ENCODE data around the gene MAP3K10. TPM values are rescaled to one million over a fixed set of nuclear protein-coding genes. Genes with fewer than 3 reads are reported as not detected.
"Not testable (repeated sequence)": the region's sequence is repeated elsewhere in the genome, so short reads cannot be mapped to it uniquely, and the experiment has no call there.

Gene MAP3K10
- total RNA-seq, 2 experiments from 2014 or later, result 20.8 to 21.7 TPM

- CTCF ChIA-PET, result no interaction called here
Observed at GRCh38 chr19:40216777-40217026, 25.5 kb downstream of the MAP3K10 start.

GRCh38 chr19:40217027-40217810 is 26.0 kb downstream of the MAP3K10 start:
- Histone ChIP-seq H3K9me3 (ENCODE audit: control insufficient read depth in 1 of 2, insufficient read depth in 1 of 2, low read length in 2 of 2) (peaks cover 0 to 12% of the 10 kb centered on the region in 2 experiments), H3K27ac (ENCODE audit: low read depth in 1 of 2, low read length in 2 of 2) (no peak overlapping the region), H3K4me3 (ENCODE audit: low read length) (no peak overlapping the region), H3K36me3 (ENCODE audit: insufficient read depth, low read length) (no peaks in the 10 kb centered on the region), H3K27me3 (ENCODE audit: control insufficient read depth in 1 of 2, insufficient read depth in 2 of 2, low read length in 2 of 2) (peaks cover 33 to 38% of the 10 kb centered on the region in 2 experiments), H3K4me1 (ENCODE audit: insufficient read depth, low read length) (peaks cover 14% of the 10 kb centered on the region)
- POLR2A ChIA-PET, result no interaction called here
- peaks cover 52% of the 10 kb centered on the region for H3K27me3 Mint-ChIP-seq
- intact Hi-C loops (cut with DNase I, micrococcal nuclease), result no loop called here
- no peak overlapping the region for H3K4me3 Mint-ChIP-seq
- TF ChIP-seq CTCF (IDR thresholded peaks at IDR 0.05), result no peak
- ATAC-seq (ENCODE audit: poor library complexity) (no peak), DNase-seq (no peak)
- H3K4me1 Mint-ChIP-seq (ENCODE audit: low read depth), result peaks cover 5% of the 10 kb centered on the region
- H3K9me3 Mint-ChIP-seq, result no peaks in the 10 kb centered on the region
- no peak overlapping the region for H3K27ac Mint-ChIP-seq
- CTCF ChIA-PET, result interaction anchor here (0.5 kb wide), 1 partner anchor 1583 kb away, joined by 3 read pairs; no protein-coding TSS in a partner anchor
- H3K36me3 Mint-ChIP-seq (ENCODE audit: low read depth), result no peaks in the 10 kb centered on the region

More at GRCh38 chr19:40216777-40217026, 25.5 kb downstream of the MAP3K10 start:
- no peaks in the 10 kb centered on the region for H3K9me3 Mint-ChIP-seq
- intact Hi-C loops (cut with DNase I, micrococcal nuclease), result no loop called here
- H3K36me3 Mint-ChIP-seq (ENCODE audit: low read depth), result no peaks in the 10 kb centered on the region
- H3K4me3 ChIP-seq (ENCODE audit: low read length), result no peak overlapping the region
- peaks cover 33 to 38% of the 10 kb centered on the region in 2 experiments for H3K27me3 ChIP-seq (ENCODE audit: control insufficient read depth in 1 of 2, insufficient read depth in 2 of 2, low read length in 2 of 2)
- H3K36me3 ChIP-seq (ENCODE audit: insufficient read depth, low read length), result no peaks in the 10 kb centered on the region
- peaks cover 9% of the 10 kb centered on the region for H3K4me1 ChIP-seq (ENCODE audit: insufficient read depth, low read length)
- ATAC-seq (ENCODE audit: poor library complexity), result no peak
- H3K4me1 Mint-ChIP-seq (ENCODE audit: low read depth), result peaks cover under 1% of the 10 kb centered on the region
- no peak overlapping the region for H3K27ac ChIP-seq (ENCODE audit: low read depth in 1 of 2, low read length in 2 of 2)
- H3K4me3 Mint-ChIP-seq, result no peak overlapping the region
- H3K27me3 Mint-ChIP-seq, result peaks cover 47% of the 10 kb centered on the region
- no peak for DNase-seq
- peaks cover 0 to 9% of the 10 kb centered on the region in 2 experiments for H3K9me3 ChIP-seq (ENCODE audit: control insufficient read depth in 1 of 2, insufficient read depth in 1 of 2, low read length in 2 of 2)
- TF ChIP-seq CTCF (IDR thresholded peaks at IDR 0.05), result no peak
- POLR2A ChIA-PET, result no interaction called here
- no peak overlapping the region for H3K27ac Mint-ChIP-seq

- no peak within 1 kb of the TSS for H3K4me3 Mint-ChIP-seq
- DNase-seq (peak in 12 of 14 experiments; percentile 21 to 76 (median 38)), ATAC-seq (ENCODE audit: poor library complexity) (peak; percentile 59)
- peaks cover 34 to 38% of the 10 kb centered on the region in 2 experiments for H3K27me3 ChIP-seq (ENCODE audit: control insufficient read depth in 1 of 2, insufficient read depth in 2 of 2, low read length in 2 of 2)
- no peak within 1 kb of the TSS for H3K4me3 ChIP-seq (ENCODE audit: low read length)
- no peaks in the 10 kb centered on the region for H3K36me3 Mint-ChIP-seq (ENCODE audit: low read depth)
- H3K27me3 Mint-ChIP-seq, result peaks cover 53% of the 10 kb centered on the region
- peaks cover 24% of the 10 kb centered on the region for H3K4me1 ChIP-seq (ENCODE audit: insufficient read depth, low read length)
- POLR2A ChIA-PET, result interaction anchor here (0.7 kb wide), 1 partner anchor 1231 kb away, joined by 3 read pairs; no protein-coding TSS in a partner anchor
- TF ChIP-seq CTCF (IDR thresholded peaks at IDR 0.05), result no peak
- no peaks in the 10 kb centered on the region for H3K36me3 ChIP-seq (ENCODE audit: insufficient read depth, low read length)
- peaks cover 6% of the 10 kb centered on the region for H3K4me1 Mint-ChIP-seq (ENCODE audit: low read depth)
- peaks cover 0 to 16% of the 10 kb centered on the region in 2 experiments for H3K9me3 ChIP-seq (ENCODE audit: control insufficient read depth in 1 of 2, insufficient read depth in 1 of 2, low read length in 2 of 2)
- CTCF ChIA-PET, result interaction anchor here (0.5 kb wide), 1 partner anchor 1584 kb away, joined by 3 read pairs; no protein-coding TSS in a partner anchor
- no peaks in the 10 kb centered on the region for H3K9me3 Mint-ChIP-seq
- intact Hi-C loops (cut with DNase I, micrococcal nuclease), result no loop called here
- H3K27ac Mint-ChIP-seq, result no peak within 1 kb of the TSS
- H3K27ac ChIP-seq (ENCODE audit: low read depth in 1 of 2, low read length in 2 of 2), result no peak within 1 kb of the TSS
Observed at GRCh38 chr19:40217934-40218890, 27.0 kb downstream of the MAP3K10 start, which contains the start of gene TTC9B. Gene TTC9B (minus strand): TSS chr19:40218384. CDS start chr19:40218381, 3 bp downstream.

- H3K4me1 ChIP-seq (ENCODE audit: insufficient read depth, low read length), result peaks cover 30% of the 10 kb centered on the region
- H3K4me1 Mint-ChIP-seq (ENCODE audit: low read depth); H3K27ac Mint-ChIP-seq; CTCF ChIA-PET; H3K9me3 Mint-ChIP-seq; H3K4me3 Mint-ChIP-seq; intact Hi-C loops (cut with DNase I, micrococcal nuclease); H3K27ac ChIP-seq (ENCODE audit: low read depth in 1 of 2, low read length in 2 of 2); H3K36me3 Mint-ChIP-seq (ENCODE audit: low read depth); H3K36me3 ChIP-seq (ENCODE audit: insufficient read depth, low read length); H3K4me3 ChIP-seq (ENCODE audit: low read length); ATAC-seq (ENCODE audit: poor library complexity); DNase-seq: not testable (repeated sequence)
- H3K27me3 Mint-ChIP-seq, result peaks cover 58% of the 10 kb centered on the region
- POLR2A ChIA-PET, result interaction anchor here (0.7 kb wide), 1 partner anchor 1230 kb away, joined by 3 read pairs; no protein-coding TSS in a partner anchor
- peaks cover 0 to 16% of the 10 kb centered on the region in 2 experiments for H3K9me3 ChIP-seq (ENCODE audit: control insufficient read depth in 1 of 2, insufficient read depth in 1 of 2, low read length in 2 of 2)
- H3K27me3 ChIP-seq (ENCODE audit: control insufficient read depth in 1 of 2, insufficient read depth in 2 of 2, low read length in 2 of 2), result peaks cover 41 to 46% of the 10 kb centered on the region in 2 experiments
Observed at GRCh38 chr19:40219029-40219428, 27.8 kb downstream of the MAP3K10 start.
